ENCODE measurements around the gene SLC25A22.

Gene SLC25A22

GRCh38 chr11:834371-835316 lies 36.6 kb upstream of the SLC25A22 start:
- peak in 7 of 56 donors; percentile 17 to 53 (median 28) for DNase-seq

DNA sequence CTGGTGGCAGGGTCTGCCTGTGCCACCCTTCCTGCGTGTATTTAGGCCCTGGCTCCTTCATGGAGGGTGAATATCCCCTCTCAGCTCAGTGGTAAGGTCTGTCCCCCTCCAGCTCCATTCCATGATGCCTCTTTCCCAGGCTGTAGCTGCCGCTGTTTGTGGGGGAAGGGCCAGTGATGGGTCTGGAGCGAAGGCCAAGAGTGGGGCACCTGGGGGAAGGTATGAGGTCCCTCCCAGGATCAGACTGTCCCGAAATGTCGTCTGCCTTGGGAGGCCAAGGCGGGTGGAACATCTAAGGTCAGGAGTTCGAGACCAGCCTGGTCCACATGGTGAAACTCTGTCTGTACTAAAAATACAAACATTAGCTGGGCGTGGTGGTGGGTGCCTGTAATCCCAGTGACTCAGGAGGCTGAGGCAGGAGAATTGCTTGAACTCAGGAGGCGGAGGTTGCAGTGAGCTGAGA lies 35.8 kb upstream of the SLC25A22 start:
- no peak for DNase-seq

DNA sequence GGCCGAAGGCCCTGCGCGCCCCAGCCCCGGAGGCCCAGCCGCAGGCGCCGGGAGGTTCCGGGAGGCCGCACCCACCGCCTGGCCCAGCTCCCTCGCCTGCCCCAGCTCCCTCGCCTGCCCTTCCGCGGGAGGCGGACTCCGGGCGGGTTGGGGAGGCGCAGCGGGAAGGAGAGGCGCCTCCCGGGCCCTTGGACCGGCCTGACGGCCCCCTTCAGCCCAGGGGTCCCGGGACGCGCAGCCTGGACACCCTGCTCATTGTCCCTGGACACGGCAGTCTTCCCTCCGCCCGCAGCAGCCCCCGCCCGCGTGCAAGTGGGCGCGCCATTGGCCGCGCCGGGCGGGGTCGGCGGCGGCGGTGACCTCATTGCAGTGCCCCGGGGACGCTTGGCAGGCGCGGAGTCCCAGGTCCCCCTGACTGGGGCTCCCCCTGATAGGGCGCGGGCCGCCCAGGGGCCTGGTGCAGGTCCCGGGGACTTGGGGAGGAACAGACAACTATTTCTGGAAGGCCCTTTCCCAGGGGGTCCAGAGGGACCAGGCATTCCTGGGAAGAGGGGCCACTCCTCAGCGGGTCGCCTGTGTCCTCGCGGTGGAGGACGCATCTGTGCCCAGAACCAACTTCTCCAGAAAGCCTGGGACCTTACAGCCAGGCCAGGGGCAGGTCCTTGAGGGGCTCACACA lies 35.2 kb upstream of the SLC25A22 start:
- peak in 1 of 56 donors; percentile 57 for DNase-seq

DNA sequence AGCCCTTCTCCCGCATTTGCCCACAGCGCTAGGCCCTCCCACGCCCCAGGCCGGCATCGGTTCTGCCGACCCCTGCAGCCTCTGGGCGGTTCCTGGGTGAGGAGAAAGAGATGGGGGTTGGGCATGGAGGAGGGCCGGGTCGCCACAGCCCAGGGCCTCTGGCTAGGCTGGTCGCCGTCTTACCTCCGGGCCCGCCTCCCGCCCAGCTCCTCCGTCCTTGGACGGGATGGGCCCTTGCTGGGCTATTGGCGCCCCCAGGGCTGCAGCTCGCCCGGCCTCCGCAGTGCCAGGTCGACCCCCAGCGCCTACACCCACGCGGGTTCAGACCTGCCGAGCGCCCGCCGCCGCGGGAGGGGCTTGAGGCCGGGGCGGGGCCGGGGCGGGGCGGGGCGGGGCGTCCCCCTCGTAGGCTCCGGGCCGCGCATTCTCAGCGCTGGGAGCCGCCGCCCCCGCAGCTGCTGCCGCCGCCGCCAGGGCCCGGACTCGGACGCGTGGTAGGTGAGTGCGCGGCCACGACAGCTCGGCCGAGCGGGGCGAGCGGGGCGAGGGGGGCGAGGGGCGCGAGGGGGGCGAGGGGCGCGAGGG lies 34.5 kb upstream of the SLC25A22 start, which contains the start of gene CD151:
Gene CD151, plus strand, starts transcription at position 424 of the 585 bp plus-strand sequence. CDS start 3,118 bp downstream, outside the sequence.
- DNase-seq = peak in 6 of 56 donors; percentile 12 to 57 (median 42)

DNA sequence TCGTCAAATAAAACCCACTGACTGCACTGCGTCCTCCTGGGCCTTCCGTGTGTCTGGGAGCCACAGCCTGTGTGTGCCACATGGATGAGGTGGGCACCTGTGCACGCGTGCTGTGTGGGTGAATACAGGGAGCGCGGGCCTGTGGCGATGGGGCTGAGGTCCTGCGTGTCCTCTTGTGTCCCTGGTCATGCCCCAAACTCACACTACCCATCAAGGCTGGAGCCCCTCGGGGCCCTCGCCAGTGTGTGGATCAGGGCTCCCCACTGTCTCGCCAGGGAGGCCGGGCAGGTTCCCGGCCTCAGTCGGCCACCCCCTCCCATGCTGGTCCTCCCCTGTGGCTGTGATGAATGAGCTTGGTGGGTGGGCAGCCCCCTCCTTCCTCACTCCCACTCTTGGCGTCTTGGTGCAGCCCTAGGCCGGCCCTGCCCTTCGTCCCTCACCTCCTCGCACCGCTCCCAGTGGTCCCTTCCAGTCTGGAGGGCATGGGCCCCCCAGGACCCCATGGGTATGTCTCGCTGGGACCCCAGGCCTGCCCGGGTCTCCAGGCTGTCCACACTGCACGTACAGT lies 34.0 kb upstream of the SLC25A22 start:
- DNase-seq = no peak

DNA sequence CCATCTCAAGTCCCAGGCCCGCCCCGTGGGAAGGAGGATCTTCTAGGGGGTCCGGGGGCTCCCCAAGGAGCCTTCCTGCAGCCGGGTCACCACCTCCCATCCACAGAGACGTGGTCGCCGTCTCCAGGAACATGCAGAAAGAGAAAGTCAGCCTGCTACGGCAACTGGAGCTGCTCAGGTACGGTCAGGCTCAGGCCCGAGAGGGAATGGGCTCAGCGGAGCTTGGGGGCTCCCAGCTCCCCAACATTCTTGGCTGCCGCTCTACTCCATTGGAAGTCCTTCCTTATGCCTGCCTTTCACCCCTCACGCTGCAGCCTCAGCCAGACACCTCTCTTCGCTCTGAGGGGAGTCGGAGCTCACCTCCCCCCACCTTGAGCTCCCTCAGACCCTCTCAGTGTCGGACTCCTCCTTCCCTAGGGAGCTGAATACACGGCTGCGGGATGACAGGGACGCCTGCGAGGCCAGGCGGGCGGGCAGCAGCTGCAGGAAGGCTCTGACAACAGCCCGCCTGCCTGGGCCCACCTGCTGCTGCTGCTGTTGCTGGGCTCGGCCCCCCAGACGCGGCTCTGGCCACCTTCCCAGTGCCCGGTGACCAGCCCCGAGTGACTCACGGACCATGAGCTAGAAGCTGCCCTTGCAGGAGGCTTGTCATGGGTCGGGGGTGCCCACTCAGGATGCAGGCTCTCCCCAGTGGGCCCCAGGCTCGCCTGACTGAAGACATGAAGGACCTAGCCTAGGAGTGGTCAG lies 33.2 kb upstream of the SLC25A22 start:
- no peak for DNase-seq

DNA sequence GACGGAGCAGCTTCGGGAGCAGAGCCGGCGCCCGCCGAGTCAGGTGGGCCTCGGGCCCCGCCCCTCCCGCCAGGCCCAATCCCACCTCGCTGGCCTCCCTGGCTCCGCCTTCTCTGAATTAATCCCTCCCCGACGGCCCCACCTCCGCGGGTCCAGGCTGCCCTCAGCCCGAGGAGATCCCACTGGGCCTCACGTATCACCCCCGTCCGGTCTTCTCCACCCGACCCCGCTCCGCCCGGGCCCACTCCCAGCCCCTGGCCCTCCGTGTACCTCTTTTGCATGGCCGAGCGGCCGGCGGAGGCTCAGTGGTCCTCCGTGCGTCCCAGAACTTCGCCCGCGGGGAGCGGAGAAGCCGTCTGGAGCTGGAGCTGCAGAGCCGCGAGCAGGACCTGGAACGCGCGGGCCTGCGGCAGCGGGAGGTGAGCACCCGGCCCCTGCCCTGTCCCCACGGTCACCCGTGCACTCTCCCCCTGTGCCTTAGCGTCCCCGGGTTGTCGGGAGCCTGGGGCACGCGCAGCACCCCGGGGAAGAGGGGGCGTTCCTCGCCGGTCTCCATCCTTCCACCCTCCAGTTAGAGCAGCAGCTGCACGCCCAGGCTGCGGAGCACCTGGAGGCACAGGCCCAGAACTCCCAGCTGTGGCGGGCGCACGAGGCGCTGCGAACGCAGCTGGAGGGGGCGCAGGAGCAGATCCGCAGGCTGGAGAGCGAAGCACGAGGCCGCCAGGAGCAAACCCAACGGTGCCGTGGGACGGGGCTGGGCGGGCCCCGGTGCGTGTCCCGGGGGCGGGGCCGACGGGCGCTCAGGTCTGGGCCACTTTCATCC lies 32.4 kb upstream of the SLC25A22 start:
- peak in 24 of 56 donors; percentile 5 to 77 (median 43) for DNase-seq

GRCh38 chr11:829847-830294 lies 31.8 kb upstream of the SLC25A22 start:
- no peak for DNase-seq

DNA sequence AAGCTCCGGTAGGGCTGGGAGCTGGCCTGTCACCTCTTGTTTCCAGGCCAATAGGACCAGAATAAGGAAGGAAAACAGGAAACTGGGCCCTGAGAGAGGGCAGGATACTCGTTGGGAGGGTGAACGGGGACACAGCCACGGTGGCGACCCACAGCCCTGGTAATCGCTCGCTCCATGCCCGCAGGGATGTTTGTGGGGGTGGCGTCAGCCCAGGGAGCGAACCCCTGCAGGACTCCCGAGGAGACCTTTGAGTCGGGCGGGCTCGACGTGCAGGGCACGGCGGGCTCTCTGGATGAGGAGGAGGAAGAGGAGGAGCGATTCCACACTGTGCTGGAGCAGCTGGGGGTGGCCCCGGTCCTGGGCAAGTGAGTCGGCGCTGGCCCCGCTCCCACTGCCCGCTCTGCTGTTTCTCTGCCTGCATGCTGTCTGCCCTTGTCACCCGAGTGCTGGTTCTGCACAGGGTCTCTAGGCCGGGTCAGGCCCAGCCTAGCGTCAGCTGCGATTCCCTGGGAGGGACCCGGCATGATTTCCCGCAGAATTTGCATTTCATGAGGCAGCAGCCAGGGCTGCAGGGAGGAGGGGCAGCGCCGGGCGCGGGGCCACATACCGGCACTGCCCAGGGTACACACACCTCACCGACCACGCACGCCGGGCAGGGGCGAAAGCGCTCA lies 31.2 kb upstream of the SLC25A22 start:
- DNase-seq = no peak

GRCh38 chr11:828506-829175 lies 30.6 kb upstream of the SLC25A22 start:
- no peak for DNase-seq

GRCh38 chr11:827897-828192 lies 29.8 kb upstream of the SLC25A22 start, which contains the start of gene CRACR2B:
TSS of gene CRACR2B (plus strand) at chr11:827919. CDS start at chr11:828608, 689 bp downstream.
- DNase-seq = no peak

- no peak for DNase-seq
Measured at GRCh38 chr11:827146-827896, 29.2 kb upstream of the SLC25A22 start.

GRCh38 chr11:826836-827145 lies 28.7 kb upstream of the SLC25A22 start:
- DNase-seq = no peak

- DNase-seq = no peak
Measured at GRCh38 chr11:826227-826621, 28.1 kb upstream of the SLC25A22 start.

- no peak for DNase-seq
Measured at GRCh38 chr11:825366-826226, 27.5 kb upstream of the SLC25A22 start.

GRCh38 chr11:824942-825341 lies 26.9 kb upstream of the SLC25A22 start:
- DNase-seq = no peak

GRCh38 chr11:824292-824880 lies 26.3 kb upstream of the SLC25A22 start:
- DNase-seq = peak in 17 of 56 donors; percentile 17 to 61 (median 33)

Measured in nucleus accumbens (tissue), 56 donors.